HepG2 (cell line): ENCODE measurements around the gene ARAP3. TPM values are rescaled to one million over a fixed set of nuclear protein-coding genes. Genes with fewer than 3 reads are reported as not detected.

ENCODE experiments used
- ATM ChIP-seq: fragments of 450-650 bp; IDR thresholded peaks from 2 replicates; pipeline ENCODE4 v1.7.1; 2017; ENCODE audit warnings: mild to moderate bottlenecking, borderline replicate concordance
- E2F1 ChIP-seq: sonication (generic); formaldehyde crosslinking; IDR thresholded peaks from 2 replicates; pipeline ENCODE4 v1.5.0; 2020; ENCODE audit warnings: missing genetic modification reagents
- GABPA ChIP-seq, 2 experiments: IDR thresholded peaks; 2 replicates each; pipeline ENCODE4 v1.6.1; 2011 to 2016; ENCODE audit warnings: low read depth in 2 of 2, low read length in 1 of 2, missing biosample characterization in 1 of 2, missing genetic modification characterization in 1 of 2
- GATAD2A ChIP-seq: IDR thresholded peaks from 2 replicates; pipeline ENCODE4 v1.6.1; 2016
- KDM5A ChIP-seq: fragments of 200-600 bp; sonication (generic); IDR thresholded peaks from 2 replicates; pipeline ENCODE4 v1.7.0; 2018; ENCODE audit warnings: antibody characterized with exemption, mild to moderate bottlenecking, low read length, borderline replicate concordance
- LRRFIP1 ChIP-seq: sonication (generic); formaldehyde crosslinking; conservative IDR thresholded peaks from 2 replicates; pipeline ENCODE4 v1.4.0; 2020; ENCODE audit warnings: missing genetic modification reagents
- MATR3 ChIP-seq: sonication (generic); formaldehyde crosslinking; IDR thresholded peaks from 2 replicates; pipeline ENCODE4 v1.4.0; 2020; ENCODE audit warnings: missing genetic modification reagents
- MAX ChIP-seq: IDR thresholded peaks from 2 replicates; pipeline ENCODE4 v1.6.1; 2012; ENCODE audit warnings: inconsistent platforms
- NR2C2 ChIP-seq: sonication (generic); formaldehyde crosslinking; IDR thresholded peaks from 2 replicates; pipeline ENCODE4 v1.4.0; 2020; ENCODE audit warnings: missing genetic modification reagents, mild to moderate bottlenecking, moderate library complexity, borderline replicate concordance
- RAD51 ChIP-seq: fragments of 450-650 bp; IDR thresholded peaks from 2 replicates; pipeline ENCODE4 v1.6.1; 2016; ENCODE audit warnings: borderline replicate concordance
- ZNF138 ChIP-seq: sonication (generic); formaldehyde crosslinking; IDR thresholded peaks from 2 replicates; pipeline ENCODE4 v1.5.0; 2020; ENCODE audit warnings: mild to moderate bottlenecking, low read depth, missing genetic modification reagents
- ZNF260 ChIP-seq: sonication (generic); formaldehyde crosslinking; IDR thresholded peaks from 2 replicates; pipeline ENCODE4 v1.4.0; 2020; ENCODE audit warnings: missing genetic modification reagents, low read depth, mild to moderate bottlenecking, borderline replicate concordance
- ZNF512 ChIP-seq: sonication (generic); formaldehyde crosslinking; IDR thresholded peaks from 2 replicates; pipeline ENCODE4 v1.4.0; 2020; ENCODE audit warnings: mild to moderate bottlenecking, missing genetic modification reagents
- ZNF547 ChIP-seq: sonication (generic); formaldehyde crosslinking; IDR thresholded peaks from 2 replicates; pipeline ENCODE4 v1.5.1; 2020; ENCODE audit warnings: mild to moderate bottlenecking, missing genetic modification reagents
- ZNF567 ChIP-seq: sonication (generic); formaldehyde crosslinking; IDR thresholded peaks from 2 replicates; pipeline ENCODE4 v1.8.1; 2023; ENCODE audit warnings: mild to moderate bottlenecking, missing genetic modification reagents, borderline replicate concordance
- ZNF569 ChIP-seq: sonication (generic); formaldehyde crosslinking; IDR thresholded peaks from 2 replicates; pipeline ENCODE4 v1.5.0; 2020; ENCODE audit warnings: mild to moderate bottlenecking, missing genetic modification reagents, moderate library complexity, borderline replicate concordance
- ZNF605 ChIP-seq: sonication (generic); formaldehyde crosslinking; IDR thresholded peaks from 2 replicates; pipeline ENCODE4 v1.8.0; 2022; ENCODE audit warnings: mild to moderate bottlenecking, missing genetic modification reagents
- ZNF709 ChIP-seq: sonication (generic); formaldehyde crosslinking; IDR thresholded peaks from 2 replicates; pipeline ENCODE4 v1.5.0; 2020; ENCODE audit warnings: mild to moderate bottlenecking, missing genetic modification reagents
- ZSCAN9 ChIP-seq: IDR thresholded peaks from 2 replicates; pipeline ENCODE4 v1.6.1; 2016; ENCODE audit warnings: borderline replicate concordance
- polyA plus RNA-seq, 8 experiments: library from polyadenylated mRNA; depleted of rRNA in 3 of 8; stranded (reverse) in 7 of 8; unstranded in 1 of 8; fragments of >200 nt; fragmentation: Illumina TruSeq in 4 of 8; extraction: Trizol in 4 of 8; gene quantifications; 2 replicates each; pipeline versions ENCODE4 v1.2.1 to v1.2.3, GENCODE V29; 2011 to 2016; ENCODE audit warnings: low read depth in 4 of 8, missing spikeins in 1 of 8, mixed read lengths in 1 of 8; ENCODE audit not compliant: insufficient read depth in 1 of 8
- total RNA-seq, 5 experiments: library from RNA; depleted of rRNA; stranded (reverse); fragments of >200 nt; fragmentation: Illumina TruSeq; extraction: Trizol; gene quantifications; 2 replicates each; pipeline ENCODE4 v1.2.3, GENCODE V29; 2016; ENCODE audit warnings: low read depth in 1 of 5
- TF ChIP-seq, protein P1 (sequence below): IDR thresholded peaks from 2 replicates; pipeline ENCODE4 v1.4.0; 2020; ENCODE audit warnings: mild to moderate bottlenecking, missing genetic modification reagents

ARAP3 gene
- total and polyA plus RNA-seq, 2 of the 13 experiments (the other 11 are each of a cell fraction or from before 2014, with no cell fraction given) = 0.25 TPM; not detected in 1

GRCh38 chr5:141618804-141619554 is 63.1 kb downstream of the ARAP3 start, which contains the start of gene DIAPH1 (continued):
- TF ChIP-seq, protein P1, sequence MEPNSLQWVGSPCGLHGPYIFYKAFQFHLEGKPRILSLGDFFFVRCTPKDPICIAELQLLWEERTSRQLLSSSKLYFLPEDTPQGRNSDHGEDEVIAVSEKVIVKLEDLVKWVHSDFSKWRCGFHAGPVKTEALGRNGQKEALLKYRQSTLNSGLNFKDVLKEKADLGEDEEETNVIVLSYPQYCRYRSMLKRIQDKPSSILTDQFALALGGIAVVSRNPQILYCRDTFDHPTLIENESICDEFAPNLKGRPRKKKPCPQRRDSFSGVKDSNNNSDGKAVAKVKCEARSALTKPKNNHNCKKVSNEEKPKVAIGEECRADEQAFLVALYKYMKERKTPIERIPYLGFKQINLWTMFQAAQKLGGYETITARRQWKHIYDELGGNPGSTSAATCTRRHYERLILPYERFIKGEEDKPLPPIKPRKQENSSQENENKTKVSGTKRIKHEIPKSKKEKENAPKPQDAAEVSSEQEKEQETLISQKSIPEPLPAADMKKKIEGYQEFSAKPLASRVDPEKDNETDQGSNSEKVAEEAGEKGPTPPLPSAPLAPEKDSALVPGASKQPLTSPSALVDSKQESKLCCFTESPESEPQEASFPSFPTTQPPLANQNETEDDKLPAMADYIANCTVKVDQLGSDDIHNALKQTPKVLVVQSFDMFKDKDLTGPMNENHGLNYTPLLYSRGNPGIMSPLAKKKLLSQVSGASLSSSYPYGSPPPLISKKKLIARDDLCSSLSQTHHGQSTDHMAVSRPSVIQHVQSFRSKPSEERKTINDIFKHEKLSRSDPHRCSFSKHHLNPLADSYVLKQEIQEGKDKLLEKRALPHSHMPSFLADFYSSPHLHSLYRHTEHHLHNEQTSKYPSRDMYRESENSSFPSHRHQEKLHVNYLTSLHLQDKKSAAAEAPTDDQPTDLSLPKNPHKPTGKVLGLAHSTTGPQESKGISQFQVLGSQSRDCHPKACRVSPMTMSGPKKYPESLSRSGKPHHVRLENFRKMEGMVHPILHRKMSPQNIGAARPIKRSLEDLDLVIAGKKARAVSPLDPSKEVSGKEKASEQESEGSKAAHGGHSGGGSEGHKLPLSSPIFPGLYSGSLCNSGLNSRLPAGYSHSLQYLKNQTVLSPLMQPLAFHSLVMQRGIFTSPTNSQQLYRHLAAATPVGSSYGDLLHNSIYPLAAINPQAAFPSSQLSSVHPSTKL (CRISPR knock-in tag) = peak; percentile 77
- TF ChIP-seq ZNF567 (CRISPR knock-in tag) (no peak), ZNF260 (CRISPR knock-in tag) (no peak), ATM (no peak), NR2C2 (peak; percentile 66; the same call in 1 of the 2 replicates), E2F1 (CRISPR knock-in tag) (peak; percentile 82), ZNF138 (CRISPR knock-in tag) (no peak), GABPA (IDR thresholded peaks at IDR 0.05; ENCODE audit: low read depth, low read length) (peak; percentile 65), GABPA (CRISPR knock-in tag; IDR thresholded peaks at IDR 0.05; ENCODE audit: low read depth) (peak; percentile 89), ZNF547 (CRISPR knock-in tag) (no peak), LRRFIP1 (0 out of 2 replicates have a peak, but pooled peaks have one; percentile 44), ZNF605 (CRISPR knock-in tag) (0 out of 2 replicates have a peak, but pooled peaks have one; percentile 23), ZNF709 (CRISPR knock-in tag) (peak; percentile 75), ZSCAN9 (CRISPR knock-in tag) (no peak), MATR3 (no peak), RAD51 (no peak), ZNF569 (CRISPR knock-in tag) (no peak), MAX (peak; percentile 98), GATAD2A (CRISPR knock-in tag) (peak; percentile 70), ZNF512 (CRISPR knock-in tag) (peak; percentile 23; the same call in 1 of the 2 replicates), KDM5A (no peak)
